Keratinocyte (primary cell): ENCODE results near the gene USP14.

Experiments used
- CTCF ChIP-seq, 3 experiments: IDR thresholded peaks in 1 of 3; conservative IDR thresholded peaks in 1 of 3; optimal IDR thresholded peaks in 1 of 3; 2 replicates in 2 of 3; 3 replicates in 1 of 3; pipeline versions ENCODE3 to v1.5.1; 2011; ENCODE audit warnings: low read length in 3 of 3, mild to moderate bottlenecking in 3 of 3, moderate library complexity in 2 of 3, control low read depth in 1 of 3, inconsistent platforms in 1 of 3; ENCODE audit not compliant: insufficient read depth in 2 of 3; ENCODE audit errors: extremely low read depth in 1 of 3
- EZH2 ChIP-seq: IDR thresholded peaks from one replicate; pipeline ENCODE4 v1.6.1; 2012; ENCODE audit warnings: inconsistent platforms, mild to moderate bottlenecking, low read length, moderate library complexity

GRCh38 chr18:245282-245847 lies 87.0 kb downstream of the USP14 start:
- no peak for TF ChIP-seq CTCF (optimal IDR thresholded peaks at IDR 0.05 in 1 of 3, IDR thresholded peaks at IDR 0.05 in 1 of 3, conservative IDR thresholded peaks at IDR 0.05 in 1 of 3; ENCODE audit: extremely low read depth in 1 of 3, insufficient read depth in 2 of 3, low read length in 3 of 3)
- TF ChIP-seq EZH2, result no peak
